ELR (cell line): ENCODE data around the gene PDCL2.
"Not testable (repeated sequence)": the region's sequence is repeated elsewhere in the genome, so short reads cannot be mapped to it uniquely, and the experiment has no call there.

ENCODE experiments used
- DNase-seq: peaks from one replicate; pipeline ENCODE4 v3.0.0-alpha.2; 2015; ENCODE audit warnings: low read depth

PDCL2 gene, protein sequence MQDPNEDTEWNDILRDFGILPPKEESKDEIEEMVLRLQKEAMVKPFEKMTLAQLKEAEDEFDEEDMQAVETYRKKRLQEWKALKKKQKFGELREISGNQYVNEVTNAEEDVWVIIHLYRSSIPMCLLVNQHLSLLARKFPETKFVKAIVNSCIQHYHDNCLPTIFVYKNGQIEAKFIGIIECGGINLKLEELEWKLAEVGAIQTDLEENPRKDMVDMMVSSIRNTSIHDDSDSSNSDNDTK

DNA sequence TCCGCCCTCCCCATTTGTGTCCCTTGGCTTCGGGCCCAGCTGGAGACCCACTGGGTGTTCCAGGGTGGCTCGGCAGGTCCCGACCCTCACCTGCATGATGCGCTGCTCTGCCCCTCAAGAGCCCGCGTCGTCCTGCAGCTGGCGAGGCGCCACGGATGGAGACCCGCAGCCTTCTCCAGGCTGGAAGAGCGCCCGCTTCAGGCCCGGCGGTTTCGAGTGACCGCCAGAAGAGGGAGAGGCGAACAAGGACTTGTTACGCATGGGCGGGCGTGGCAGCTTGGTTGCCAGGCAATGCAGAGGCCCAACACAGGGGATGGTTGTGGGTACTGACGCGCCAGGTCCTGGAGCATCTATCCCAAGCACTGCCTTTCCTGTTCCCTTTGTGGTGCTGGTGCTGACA is at the start of gene PDCL2:
TSS of gene PDCL2 (minus strand) at position 232 of the 400 bp plus-strand sequence. CDS start at position 96, 136 bp downstream.
- no peak for DNase-seq

DNA sequence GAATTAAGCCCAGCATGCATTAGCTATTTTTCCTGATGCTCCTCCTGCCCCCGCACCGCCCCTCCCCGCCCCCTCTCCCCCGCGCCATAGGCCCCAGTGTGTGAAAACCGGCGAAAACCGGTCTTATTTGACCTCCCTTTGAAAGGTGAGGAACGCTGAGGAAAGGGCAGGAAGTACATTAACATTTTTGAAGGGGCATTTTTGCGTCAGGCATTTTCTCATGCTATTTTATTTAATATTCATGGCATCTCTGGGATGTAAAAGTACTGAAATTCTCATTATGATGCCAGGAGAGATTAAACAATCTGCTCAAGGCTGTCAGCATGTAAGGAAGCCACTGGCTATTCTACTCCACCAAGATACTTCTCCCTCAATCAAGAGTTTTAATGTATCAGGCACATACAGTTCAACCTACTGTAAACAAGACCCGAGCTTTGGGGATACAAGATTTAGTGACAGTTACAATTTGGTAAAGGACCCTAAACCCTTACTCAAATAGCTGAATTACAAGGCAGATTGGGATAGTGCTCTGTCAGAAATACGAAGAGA is 45.3 kb upstream of the PDCL2 start:
- DNase-seq = no peak

DNA sequence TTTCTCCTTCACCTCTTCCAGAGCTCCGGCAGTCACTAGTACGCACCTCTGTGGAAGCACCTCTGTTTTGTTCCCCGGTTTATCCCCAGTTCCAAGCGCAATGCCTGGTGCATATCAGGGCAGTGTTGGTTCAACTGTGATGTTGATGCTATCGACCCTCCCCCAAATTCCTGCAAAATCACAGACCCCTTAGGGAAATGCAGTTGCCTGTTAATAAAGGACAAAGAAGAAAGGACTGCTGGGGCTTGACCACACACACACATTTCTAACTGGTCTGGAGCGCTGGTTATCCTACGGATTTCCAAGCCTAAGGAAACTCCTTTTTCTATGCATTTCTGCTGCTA is 44.6 kb upstream of the PDCL2 start:
- DNase-seq = no peak

DNA sequence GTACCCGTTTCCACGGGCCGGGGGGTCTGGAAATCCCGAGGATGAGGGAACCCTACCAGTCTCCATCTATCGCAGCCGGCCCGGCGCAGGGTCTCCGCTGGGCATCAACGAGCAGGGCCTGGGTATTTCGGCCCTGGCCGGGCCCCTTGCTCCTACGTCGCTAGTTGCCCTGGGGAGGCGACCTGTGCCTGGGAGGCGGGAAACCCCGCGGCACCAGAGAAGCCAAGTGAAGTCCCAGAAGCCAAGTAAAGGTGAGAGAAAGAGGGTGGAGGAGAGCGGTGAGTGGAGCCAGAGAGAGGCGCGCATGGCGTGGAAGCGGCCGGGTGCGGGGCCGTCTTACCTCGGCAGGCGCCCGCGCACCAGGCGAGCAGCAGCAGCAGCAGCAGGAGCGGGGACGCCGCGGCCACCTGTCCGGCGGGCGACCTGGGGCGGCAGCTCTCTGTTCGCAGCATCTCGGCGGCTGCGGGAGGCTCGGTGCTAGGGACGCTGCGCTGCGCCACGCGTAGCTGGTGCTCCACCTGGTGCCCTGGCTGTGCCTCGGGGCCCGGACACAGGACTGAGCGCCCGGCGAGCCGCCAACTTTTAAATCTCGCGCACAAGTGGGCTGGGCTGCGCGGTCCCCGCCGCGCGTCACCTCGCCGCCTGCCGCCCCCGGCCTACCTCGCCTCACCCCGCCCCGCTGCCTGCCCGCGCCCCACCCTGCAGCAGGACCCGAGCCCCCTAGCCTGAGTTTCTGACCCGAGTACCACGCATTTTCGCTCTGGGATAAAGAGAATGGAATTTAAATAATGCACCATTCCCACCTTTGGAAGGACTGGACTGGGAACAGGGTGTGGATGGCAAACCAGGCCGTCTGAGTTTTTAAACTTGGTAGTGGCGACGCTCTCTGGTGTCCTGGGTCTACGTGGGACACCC is 44.0 kb upstream of the PDCL2 start, which contains the start of gene NMU:
TSS of gene NMU (minus strand) at position 558 of the 915 bp plus-strand sequence. CDS start at position 452, 106 bp downstream.
- peak; percentile 19 for DNase-seq

DNA sequence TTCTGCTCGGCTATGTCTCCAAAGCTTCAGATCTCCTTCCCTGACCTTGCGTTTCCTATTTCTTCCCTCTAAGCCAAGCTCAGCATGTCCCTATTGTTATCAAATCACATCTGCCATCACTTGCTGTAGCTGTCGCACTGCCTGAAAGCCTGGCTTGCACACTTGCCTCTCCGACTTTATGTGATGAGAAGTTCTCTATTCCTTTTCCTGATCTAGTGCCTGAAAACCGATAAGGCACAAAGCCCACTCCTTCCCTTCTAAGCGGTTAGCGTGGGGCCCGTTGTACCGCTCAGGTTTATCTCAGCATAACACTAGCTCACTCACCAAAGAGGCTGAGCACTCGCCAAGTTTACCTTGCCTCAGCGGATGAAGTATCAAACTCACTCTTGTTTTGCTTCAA is 43.2 kb upstream of the PDCL2 start:
- no peak for DNase-seq

DNA sequence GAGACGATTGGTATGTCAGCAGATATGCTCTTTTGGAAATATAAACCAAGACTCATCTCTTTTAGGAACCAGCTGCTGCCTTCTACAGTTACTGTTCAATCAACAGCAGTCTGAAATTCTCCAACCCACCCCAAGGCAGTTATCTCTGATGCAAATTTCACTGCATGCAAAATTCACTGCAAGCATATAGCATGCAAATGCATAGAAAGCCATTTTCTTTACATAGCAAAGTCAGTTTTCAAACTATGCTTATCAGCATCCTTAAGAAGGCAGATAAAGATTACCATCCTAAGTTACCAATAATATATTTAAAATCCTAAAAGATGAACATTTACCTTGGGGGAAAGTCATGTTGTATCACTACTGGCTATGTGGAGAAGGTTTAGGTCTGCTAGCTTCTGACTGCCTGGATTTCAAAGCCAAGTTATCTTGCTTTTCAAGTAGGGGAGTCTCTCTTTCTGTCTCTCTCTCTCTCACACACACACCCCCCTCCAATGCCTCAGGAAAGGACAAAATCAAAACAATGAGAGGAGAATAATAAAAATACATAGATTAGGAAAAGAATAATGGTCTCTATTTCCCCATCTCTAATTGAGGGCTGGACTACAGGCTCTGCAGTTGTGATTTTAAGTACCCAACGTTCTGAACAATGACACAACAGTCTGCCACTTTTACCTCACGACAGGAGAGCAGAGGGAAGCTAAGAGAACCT is 42.5 kb upstream of the PDCL2 start:
- no peak for DNase-seq

DNA sequence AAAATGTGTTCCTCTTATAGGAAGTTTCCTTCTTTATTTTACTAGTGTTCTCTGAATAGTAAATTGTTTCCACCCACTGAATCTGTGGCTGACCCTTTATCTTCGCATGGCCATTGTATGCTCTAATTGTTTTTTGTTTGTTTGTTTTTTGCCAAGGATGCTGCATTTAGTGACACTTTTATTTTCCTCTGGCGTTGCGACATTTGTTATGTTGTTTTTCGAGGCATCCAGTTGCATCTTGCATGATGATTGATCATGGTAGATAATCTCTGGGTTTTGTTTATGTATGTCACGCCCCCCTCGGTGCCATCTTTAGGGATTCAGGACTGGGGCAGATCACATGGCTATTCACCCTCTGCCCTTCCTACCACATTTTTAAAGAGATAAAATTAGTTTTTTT is 41.9 kb upstream of the PDCL2 start:
- no peak for DNase-seq

DNA sequence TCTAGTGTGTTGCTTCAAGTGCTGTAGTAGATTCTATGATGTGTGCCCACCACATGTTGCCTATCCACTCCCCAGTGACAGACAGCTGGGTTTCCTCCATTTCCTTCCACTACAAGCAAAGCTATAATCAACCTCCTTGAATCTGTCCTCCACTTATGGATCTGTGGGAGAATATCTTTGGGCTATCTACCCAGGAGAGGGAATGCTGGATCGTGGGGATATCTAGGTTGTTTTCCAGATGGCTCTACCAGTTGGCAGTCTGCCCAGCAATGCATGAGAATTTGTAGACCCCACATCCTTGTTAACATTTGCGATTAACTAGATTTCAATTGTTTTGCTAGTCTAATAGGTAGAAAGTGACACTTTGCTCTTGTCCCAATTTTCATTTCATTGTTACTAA is 33.8 kb upstream of the PDCL2 start:
- DNase-seq = no peak

DNA sequence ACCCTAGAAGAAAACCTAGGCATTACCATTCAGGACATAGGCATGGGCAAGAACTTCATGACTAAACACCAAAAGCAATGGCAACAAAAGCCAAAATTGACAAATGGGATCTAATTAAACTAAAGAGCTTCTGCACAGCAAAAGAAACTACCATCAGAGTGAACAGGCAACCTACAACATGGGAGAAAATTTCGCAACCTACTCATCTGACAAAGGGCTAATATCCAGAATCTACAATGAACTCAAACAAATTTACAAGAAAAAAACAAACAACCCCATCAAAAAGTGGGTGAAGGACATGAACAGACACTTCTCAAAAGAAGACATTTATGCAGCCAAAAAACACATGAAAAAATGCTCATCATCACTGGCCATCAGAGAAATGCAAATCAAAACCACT is 32.0 kb upstream of the PDCL2 start:
- DNase-seq = not testable (repeated sequence)

DNA sequence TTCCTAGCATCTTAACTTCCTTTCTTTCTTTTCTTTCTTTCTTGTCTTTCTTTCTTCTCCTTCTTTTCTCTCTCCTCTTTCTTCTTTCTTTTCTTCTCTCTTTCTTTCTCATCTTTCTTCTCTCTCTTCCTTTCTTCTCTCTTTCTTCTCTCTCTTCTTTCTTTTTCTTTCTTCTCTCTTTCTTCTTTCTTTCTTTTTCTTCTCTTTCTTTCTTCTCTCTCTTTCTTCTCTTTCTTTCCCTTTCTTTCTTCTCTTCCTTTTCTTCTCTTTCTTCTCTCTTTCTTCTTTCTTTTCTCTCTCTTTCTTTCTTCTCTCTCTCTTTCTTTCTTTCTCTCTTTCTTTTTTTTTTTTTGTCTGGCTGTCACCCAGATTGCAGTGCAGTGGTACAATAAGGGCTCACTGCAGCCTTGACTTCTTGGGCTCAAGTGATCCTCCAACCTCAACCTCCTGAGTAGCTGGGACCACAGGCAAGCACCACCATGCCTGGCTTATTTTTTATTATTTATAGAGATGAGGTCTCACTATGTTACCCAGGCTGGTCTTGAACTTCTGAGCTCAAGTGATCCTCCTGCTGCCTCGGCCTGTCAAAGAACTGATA is 26.6 kb upstream of the PDCL2 start:
- no peak for DNase-seq

DNA sequence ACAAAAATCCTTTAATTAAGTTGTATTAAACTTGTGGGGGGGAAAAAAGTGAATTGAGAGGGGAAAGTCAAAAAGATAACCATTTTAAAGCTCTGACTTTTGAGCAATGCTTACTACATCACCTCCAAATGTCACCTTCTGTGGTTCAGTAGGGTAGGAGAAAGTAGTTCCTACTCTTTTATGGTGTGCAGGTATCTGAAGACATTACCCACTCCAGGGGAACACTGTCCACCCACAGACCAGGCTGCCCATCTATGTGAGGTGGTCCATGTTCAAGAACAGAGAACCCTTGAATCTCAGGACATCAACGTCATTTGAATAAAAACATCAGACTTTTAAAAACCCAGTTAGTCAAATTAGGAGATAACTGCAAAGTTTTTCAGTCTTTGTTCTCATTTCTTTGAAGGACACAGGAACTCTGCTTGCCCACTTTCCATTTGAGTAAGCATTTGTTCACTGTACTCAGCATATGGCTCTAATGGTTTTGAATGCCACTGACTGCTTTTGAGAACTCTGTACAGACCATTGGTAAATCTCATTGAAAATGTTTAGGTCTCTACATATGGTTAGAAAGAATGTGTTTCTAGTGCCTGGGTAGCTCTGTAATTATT is 25.6 kb upstream of the PDCL2 start:
- no peak for DNase-seq

DNA sequence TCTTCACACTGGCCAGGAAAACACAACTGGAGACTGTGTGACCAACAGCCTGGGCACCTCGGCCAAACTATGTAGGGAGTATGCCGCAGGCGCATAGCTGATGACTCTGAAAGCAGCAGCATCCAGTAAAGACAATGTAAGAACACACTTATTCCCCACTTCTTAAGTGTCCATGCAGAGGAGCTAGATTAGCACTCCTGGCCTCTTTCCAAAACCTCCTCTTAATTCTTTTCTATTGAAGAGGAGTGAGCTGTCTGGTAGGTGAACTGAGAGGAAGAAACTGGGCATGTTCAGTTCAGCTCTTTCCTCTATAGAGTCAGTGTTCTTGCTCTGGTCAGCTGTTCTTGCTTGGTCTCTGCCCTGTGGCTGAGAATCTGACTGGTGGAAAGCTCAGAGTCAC is 23.0 kb upstream of the PDCL2 start:
- no peak for DNase-seq

DNA sequence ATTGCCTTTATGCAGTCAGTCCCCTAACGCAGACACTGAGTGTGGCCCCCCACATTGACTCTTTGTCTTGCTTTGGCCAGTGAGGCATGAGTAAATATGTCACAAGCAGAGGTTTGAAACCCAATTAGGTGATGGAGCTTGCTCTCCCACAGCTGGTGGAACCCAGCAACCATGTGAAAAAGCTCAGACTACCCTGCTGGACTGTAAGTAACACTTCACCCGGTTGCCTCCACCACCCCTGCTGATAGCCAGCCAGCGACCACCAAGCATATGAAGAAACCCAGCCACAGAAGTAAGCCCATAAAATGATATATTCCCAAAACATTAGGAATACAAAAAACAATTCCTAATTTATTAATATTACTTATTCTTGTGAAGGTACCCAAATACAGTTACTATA is 21.6 kb upstream of the PDCL2 start:
- no peak for DNase-seq

DNA sequence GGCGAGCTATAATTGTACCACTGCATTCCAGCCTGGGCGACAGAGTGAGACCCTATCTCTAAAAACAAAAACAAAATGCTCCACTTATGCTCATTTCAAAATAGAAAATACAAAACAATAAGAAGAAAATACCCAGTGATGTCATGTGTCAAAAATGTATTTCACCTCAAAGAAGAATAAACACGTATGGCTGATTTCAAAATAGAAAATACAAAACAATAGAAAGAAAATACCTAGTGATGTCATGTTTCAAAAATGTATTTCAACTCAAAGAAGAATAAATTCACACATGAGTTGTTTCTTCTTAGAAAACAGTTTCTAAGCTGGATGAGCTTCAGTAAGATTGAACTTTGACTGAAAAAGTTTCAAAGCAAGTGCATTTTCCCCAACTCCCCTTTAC is 20.3 kb upstream of the PDCL2 start:
- DNase-seq = no peak

DNA sequence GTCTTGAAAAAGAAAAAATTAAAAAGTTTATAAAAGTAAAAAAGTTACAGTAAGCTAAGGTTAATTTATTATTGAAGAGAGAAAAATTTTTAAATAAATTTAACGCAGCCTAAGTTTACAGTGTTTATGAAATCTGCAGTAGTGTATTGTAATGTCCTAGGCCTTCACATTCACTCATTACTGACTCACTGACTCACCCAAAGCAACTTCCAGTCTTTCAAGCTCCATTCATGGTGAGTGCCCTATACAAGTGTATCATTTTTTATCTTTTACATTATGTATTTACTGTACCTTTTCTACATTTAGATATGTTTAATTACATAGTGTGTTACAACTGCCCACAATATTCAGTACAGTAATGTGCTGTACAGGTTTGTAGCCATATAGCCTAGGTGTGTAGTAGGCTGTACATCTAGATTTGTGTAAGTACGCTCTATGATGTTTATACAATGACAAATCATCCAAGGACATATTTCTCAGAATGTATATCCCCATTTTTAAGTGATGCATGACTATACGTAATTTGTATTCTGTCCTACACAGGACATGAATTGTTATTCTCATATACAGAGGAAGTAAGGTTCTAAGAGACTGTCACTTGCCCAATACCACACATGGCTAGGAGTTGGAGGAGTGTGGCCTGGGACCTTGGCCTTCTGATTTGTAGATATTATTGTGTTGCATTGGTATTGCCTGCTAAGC is 19.5 kb upstream of the PDCL2 start:
- DNase-seq = peak; percentile 7

DNA sequence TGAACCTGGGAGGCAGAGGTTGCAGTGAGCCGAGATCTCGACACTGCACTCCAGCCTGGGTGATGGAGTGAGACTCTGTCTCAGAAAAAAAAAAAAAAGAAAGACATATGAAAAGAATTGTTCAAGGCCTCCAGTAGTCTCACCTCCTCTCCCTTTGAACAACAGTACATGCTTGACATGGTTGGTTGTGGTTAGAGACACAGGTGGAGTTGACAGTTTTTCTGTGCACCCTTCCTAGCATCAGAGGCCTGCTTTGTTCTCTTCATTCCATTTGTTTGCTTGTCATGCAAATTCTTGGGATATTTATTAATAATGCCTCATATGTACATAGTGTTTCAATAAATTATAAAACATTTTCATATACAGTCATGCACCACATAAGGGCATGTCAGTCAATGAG is 18.3 kb upstream of the PDCL2 start:
- DNase-seq = no peak

DNA sequence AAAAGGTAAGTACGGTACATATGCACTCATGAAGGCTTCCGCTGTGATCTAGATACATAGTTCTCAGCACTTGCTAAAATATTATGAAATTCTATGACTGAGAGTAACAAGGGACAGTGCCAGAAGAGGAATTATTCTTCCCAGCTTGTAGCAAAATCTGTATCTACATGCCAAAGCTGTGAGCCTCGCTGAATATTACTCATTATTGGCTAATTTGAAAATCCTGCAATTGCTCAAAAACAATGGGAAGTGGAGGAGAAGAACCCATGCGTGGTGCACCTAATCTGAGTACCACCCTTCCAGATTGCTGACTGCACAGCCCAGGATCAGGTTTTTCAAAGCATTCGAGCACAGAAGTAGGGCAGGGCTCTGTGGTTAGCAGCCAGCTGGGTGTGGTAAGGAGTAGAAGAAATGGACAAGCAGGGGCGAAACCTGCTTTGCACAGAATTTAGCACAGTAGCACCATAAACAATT is 17.4 kb upstream of the PDCL2 start:
- peak; percentile 13 for DNase-seq

DNA sequence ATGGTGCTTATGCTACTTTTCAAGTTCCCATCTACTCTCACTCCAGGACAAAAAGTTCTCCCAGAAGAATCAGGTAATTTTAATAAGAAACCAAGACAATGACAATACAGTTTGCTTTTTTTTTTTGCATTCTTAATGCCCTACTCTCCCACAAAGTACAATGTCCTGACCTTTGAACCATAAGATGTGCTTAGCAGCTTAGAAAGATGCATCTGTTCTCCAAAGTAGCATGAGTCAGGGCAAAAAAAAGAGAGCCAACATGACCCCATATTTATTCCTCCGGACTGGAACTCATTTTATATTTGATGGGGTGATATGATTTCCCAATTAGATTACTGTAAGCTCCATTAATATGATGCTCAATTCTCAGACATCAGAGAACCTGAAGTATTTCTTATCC is 16.5 kb upstream of the PDCL2 start:
- DNase-seq = no peak

DNA sequence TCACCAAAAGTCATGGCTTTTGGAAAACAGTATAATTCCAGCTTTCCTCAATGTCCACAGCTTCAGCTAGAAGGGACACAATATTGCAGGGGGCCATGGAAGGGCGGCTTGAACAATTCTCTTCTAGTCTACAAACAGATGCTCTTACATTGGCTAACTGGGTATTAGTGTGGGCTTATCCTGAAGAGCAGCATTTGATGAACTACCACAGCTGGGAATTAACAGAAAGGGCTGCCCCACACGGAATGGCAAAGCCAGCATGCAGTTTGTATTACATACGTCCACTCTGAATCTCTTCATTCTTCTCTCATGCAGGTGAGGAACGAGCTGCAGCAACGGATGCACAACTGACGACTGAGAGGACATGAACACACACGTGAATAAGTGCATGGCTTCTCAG is 13.0 kb upstream of the PDCL2 start:
- no peak for DNase-seq

DNA sequence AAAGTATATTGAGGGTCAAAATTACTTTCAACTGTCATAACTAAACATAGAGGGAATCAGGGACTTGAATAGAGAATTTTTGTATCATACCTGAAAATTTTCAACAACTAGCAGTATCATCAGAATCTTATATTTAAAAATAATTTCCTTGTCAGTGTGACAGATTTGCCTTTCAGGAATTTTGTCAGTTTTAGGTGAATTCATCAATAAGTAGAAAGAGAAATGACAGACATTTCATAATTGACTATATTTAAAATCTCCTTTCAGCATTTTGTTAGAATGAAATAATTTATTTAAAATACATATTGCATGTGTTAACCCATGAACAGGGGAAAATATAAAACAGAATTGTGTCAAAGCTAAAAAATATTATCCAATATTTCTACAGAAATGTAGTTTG is 8.6 kb upstream of the PDCL2 start:
- DNase-seq = no peak

DNA sequence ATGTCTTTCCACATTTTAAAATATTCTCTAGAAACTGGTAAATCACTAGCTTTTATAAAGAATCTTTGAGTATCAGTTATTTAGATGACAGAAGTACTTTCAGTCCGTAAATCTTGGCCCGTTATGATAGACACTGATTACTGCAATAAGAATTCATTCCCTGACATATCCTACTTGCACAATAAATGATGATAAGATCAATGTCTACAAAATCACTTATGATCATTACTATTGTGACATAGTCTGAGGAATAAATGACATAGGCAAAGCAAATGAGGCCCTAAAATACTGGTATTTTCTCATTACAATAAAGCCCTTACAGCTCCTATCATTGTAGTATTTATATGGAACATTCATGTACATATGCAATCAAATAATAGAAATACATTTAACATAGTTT is 6.6 kb upstream of the PDCL2 start:
- no peak for DNase-seq
